ENCODE measurements around the gene CPNE1.
"Not testable (repeated sequence)": the region's sequence is repeated elsewhere in the genome, so short reads cannot be mapped to it uniquely, and the experiment has no call there.

DNA sequence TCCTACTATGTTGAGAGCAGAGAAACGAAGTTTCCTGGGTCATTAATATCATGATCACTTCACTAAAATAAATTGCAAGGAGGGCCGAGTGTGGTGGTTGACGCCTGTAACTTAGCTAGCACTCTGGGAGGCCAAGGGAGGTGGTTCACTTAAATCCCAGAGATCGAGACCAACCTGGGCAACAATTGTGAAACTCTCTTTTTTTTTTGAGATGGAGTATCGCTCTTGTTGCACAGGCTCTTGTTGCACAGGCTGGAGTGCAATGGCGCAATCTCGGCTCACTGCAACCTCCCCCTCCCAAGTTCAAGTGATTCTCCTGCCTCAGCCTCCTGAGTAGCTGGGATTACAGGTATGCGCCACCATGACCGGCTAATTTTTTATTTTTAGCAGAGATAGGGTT lies 48.4 kb upstream of the CPNE1 start:
- TF ChIP-seq, protein P1, sequence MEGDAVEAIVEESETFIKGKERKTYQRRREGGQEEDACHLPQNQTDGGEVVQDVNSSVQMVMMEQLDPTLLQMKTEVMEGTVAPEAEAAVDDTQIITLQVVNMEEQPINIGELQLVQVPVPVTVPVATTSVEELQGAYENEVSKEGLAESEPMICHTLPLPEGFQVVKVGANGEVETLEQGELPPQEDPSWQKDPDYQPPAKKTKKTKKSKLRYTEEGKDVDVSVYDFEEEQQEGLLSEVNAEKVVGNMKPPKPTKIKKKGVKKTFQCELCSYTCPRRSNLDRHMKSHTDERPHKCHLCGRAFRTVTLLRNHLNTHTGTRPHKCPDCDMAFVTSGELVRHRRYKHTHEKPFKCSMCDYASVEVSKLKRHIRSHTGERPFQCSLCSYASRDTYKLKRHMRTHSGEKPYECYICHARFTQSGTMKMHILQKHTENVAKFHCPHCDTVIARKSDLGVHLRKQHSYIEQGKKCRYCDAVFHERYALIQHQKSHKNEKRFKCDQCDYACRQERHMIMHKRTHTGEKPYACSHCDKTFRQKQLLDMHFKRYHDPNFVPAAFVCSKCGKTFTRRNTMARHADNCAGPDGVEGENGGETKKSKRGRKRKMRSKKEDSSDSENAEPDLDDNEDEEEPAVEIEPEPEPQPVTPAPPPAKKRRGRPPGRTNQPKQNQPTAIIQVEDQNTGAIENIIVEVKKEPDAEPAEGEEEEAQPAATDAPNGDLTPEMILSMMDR (conservative IDR thresholded peaks at IDR 0.05; ENCODE audit: low read depth, low read length): not testable (repeated sequence)
- TF ChIP-seq EZH2 (IDR thresholded peaks at IDR 0.05; ENCODE audit: low read length, unreplicated experiment): not testable (repeated sequence)
